ENCODE results near the gene SLC9A9. TPM values are rescaled to one million over a fixed set of nuclear protein-coding genes. Genes with fewer than 3 reads are reported as not detected.

The SLC9A9 gene
- total RNA-seq, 4 donors from 2014 or later: 1.1 to 15.9 (median 9.7) TPM

DNA sequence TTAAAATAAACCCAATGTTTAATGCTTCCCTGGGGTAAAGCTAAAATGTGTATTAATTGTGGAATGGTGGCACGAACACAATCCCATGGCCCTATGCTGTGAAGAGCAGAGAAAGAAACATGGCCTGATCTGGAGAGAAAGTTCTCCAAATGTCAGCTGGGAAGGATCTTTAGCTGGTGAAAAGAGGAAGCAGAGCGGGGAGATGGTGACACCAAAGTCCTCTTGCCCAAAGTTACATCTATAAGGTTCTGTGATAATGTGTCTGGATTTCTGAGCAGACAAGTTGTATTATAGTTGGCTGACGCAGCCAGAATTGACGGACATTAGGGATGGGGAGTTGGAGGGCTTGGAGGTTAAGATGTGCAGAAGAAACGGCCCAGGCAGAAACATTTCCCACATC, 532.5 kb downstream of the SLC9A9 start:
- WGBS, 2 donors (ENCODE audit: low coverage in 1 of 2): 88 to 98% methylated on average over 5 of the region's 5 CpGs
- no peak for TF ChIP-seq CTCF (IDR thresholded peaks at IDR 0.05)
- TF ChIP-seq POLR2A (IDR thresholded peaks at IDR 0.05): no peak
- no peak for TF ChIP-seq POLR2AphosphoS5 (IDR thresholded peaks at IDR 0.05)
- no peak for TF ChIP-seq EP300 (IDR thresholded peaks at IDR 0.05; ENCODE audit: low read depth)
- Histone ChIP-seq H3K27ac (no peak overlapping the region), H3K36me3 (no peaks in the 10 kb centered on the region), H3K27me3 (no peaks in the 10 kb centered on the region), H3K9me3 (no peaks in the 10 kb centered on the region), H3K4me1 (no peaks in the 10 kb centered on the region), H3K4me3 (no peak overlapping the region)
- in situ Hi-C loops (cut with MboI; ENCODE audit: low pct_ligation_motif_present in 1 of 4, low pct_unique_long_range_greater_than_20kb in 1 of 4, low sequenced_read_pairs in 3 of 4): no loop called here
- no peak for DNase-seq
- intact Hi-C loops (cut with DNase I; ENCODE audit: low total_unique reads): no loop called here

GRCh38 chr3:143314251-143315093, 533.8 kb downstream of the SLC9A9 start:
- no peaks in the 10 kb centered on the region for H3K4me1 ChIP-seq
- DNase-seq: no peak
- H3K36me3 ChIP-seq: no peaks in the 10 kb centered on the region
- H3K4me3 ChIP-seq: no peak overlapping the region
- 71 to 78% methylated on average over 1 to 9 of the region's 9 CpGs for WGBS, 2 donors (ENCODE audit: low coverage in 1 of 2)
- intact Hi-C loops (cut with DNase I; ENCODE audit: low total_unique reads) (no loop called here), in situ Hi-C loops (cut with MboI; ENCODE audit: low pct_ligation_motif_present in 1 of 4, low pct_unique_long_range_greater_than_20kb in 1 of 4, low sequenced_read_pairs in 3 of 4) (no loop called here)
- no peak for TF ChIP-seq POLR2AphosphoS5 (IDR thresholded peaks at IDR 0.05)
- TF ChIP-seq POLR2A (IDR thresholded peaks at IDR 0.05): no peak
- TF ChIP-seq EP300 (IDR thresholded peaks at IDR 0.05; ENCODE audit: low read depth): no peak
- TF ChIP-seq CTCF (IDR thresholded peaks at IDR 0.05): no peak
- no peaks in the 10 kb centered on the region for H3K27me3 ChIP-seq
- no peaks in the 10 kb centered on the region for H3K9me3 ChIP-seq
- no peak overlapping the region for H3K27ac ChIP-seq

- in situ Hi-C loops (cut with MboI; ENCODE audit: low pct_ligation_motif_present in 1 of 4, low pct_unique_long_range_greater_than_20kb in 1 of 4, low sequenced_read_pairs in 3 of 4): no loop called here
- TF ChIP-seq POLR2A (IDR thresholded peaks at IDR 0.05) (no peak), POLR2AphosphoS5 (IDR thresholded peaks at IDR 0.05) (no peak), CTCF (IDR thresholded peaks at IDR 0.05) (no peak), EP300 (IDR thresholded peaks at IDR 0.05; ENCODE audit: low read depth) (no peak)
- Histone ChIP-seq H3K27me3 (no peaks in the 10 kb centered on the region), H3K4me3 (no peak overlapping the region), H3K4me1 (no peaks in the 10 kb centered on the region), H3K36me3 (no peaks in the 10 kb centered on the region), H3K9me3 (no peaks in the 10 kb centered on the region), H3K27ac (no peak overlapping the region)
- WGBS, 2 donors (ENCODE audit: low coverage in 1 of 2): 100% methylated on average over 2 of the region's 2 CpGs; no CpG with 5 or more reads in 1 of the 2 donors
- no peak for DNase-seq
- intact Hi-C loops (cut with DNase I; ENCODE audit: low total_unique reads): no loop called here
Measured at GRCh38 chr3:143313893-143314188, 534.4 kb downstream of the SLC9A9 start.

GRCh38 chr3:143313025-143313892, 535.0 kb downstream of the SLC9A9 start:
- no peaks in the 10 kb centered on the region for H3K27me3 ChIP-seq
- 94% methylated on average over 6 of the region's 6 CpGs; no CpG with 5 or more reads in 1 of the 2 donors for WGBS, 2 donors (ENCODE audit: low coverage in 1 of 2)
- in situ Hi-C loops (cut with MboI; ENCODE audit: low pct_ligation_motif_present in 1 of 4, low pct_unique_long_range_greater_than_20kb in 1 of 4, low sequenced_read_pairs in 3 of 4): no loop called here

More at GRCh38 chr3:143313025-143313892, 535.0 kb downstream of the SLC9A9 start:
- no peak overlapping the region for H3K4me3 ChIP-seq
- no peaks in the 10 kb centered on the region for H3K4me1 ChIP-seq
- no peaks in the 10 kb centered on the region for H3K36me3 ChIP-seq
- intact Hi-C loops (cut with DNase I; ENCODE audit: low total_unique reads): no loop called here
- H3K9me3 ChIP-seq: no peaks in the 10 kb centered on the region
- H3K27ac ChIP-seq: no peak overlapping the region
- TF ChIP-seq POLR2AphosphoS5 (IDR thresholded peaks at IDR 0.05) (no peak), EP300 (IDR thresholded peaks at IDR 0.05; ENCODE audit: low read depth) (no peak), CTCF (IDR thresholded peaks at IDR 0.05) (no peak), POLR2A (IDR thresholded peaks at IDR 0.05) (no peak)
- no peak for DNase-seq

Data from transverse colon (tissue), 4 donors.